WTC11 (cell line): ENCODE measurements around the gene CLMN. TPM values are rescaled to one million over a fixed set of nuclear protein-coding genes. Genes with fewer than 3 reads are reported as not detected.

ENCODE experiments used
- ATAC-seq: fragments of 200-7000 bp; cut with Tn5 transposase; 2 replicates; pipeline ENCODE4 v1.10.0; 2021; ENCODE audit warnings: mild to moderate bottlenecking, moderate library complexity
- CTCF ChIA-PET: fragments of 300-600 bp; sonication (Branson Sonifier 250); formaldehyde crosslinking; loops from one replicate; lab custom pipeline; 2021; ENCODE audit warnings: antibody characterized with exemption; lab: Charles Lee
- POLR2A ChIA-PET: fragments of 350-600 bp; sonication (Branson Sonifier 250); formaldehyde crosslinking; loops from one replicate; lab custom pipeline; 2021; ENCODE audit warnings: antibody characterized with exemption; lab: Charles Lee
- DNase-seq: peaks from one replicate; pipeline ENCODE4 v3.0.0; 2021; ENCODE audit warnings: low spot score
- H3K27ac Mint-ChIP-seq: 2 replicates; pipeline ENCODE4 v1.8.0; 2021; ENCODE audit warnings: mixed read lengths
- H3K27me3 Mint-ChIP-seq: 2 replicates; pipeline ENCODE4 v1.8.0; 2021; ENCODE audit warnings: low read depth, mild to moderate bottlenecking, moderate library complexity, mixed read lengths
- H3K36me3 Mint-ChIP-seq: 2 replicates; pipeline ENCODE4 v1.8.0; 2021; ENCODE audit warnings: mixed read lengths
- H3K4me1 Mint-ChIP-seq: 2 replicates; pipeline ENCODE4 v1.8.0; 2022; ENCODE audit warnings: mixed read lengths
- H3K4me3 Mint-ChIP-seq: 2 replicates; pipeline ENCODE4 v1.8.0; 2021; ENCODE audit warnings: mild to moderate bottlenecking, moderate library complexity, mixed read lengths
- H3K9me3 Mint-ChIP-seq: 2 replicates; pipeline ENCODE4 v1.8.0; 2021; ENCODE audit warnings: mixed read lengths
- ATF2 ChIP-seq: sonication (generic); formaldehyde crosslinking; IDR thresholded peaks from 2 replicates; pipeline ENCODE4 v1.8.1; 2022; ENCODE audit warnings: low read depth, missing genetic modification reagents, borderline replicate concordance
- ELF4 ChIP-seq: sonication (generic); formaldehyde crosslinking; IDR thresholded peaks from 2 replicates; pipeline ENCODE4 v1.8.1; 2022; ENCODE audit warnings: low read depth, mild to moderate bottlenecking, moderate library complexity, missing genetic modification reagents
- ETV6 ChIP-seq: sonication (generic); formaldehyde crosslinking; IDR thresholded peaks from 2 replicates; pipeline ENCODE4 v1.8.1; 2022; ENCODE audit warnings: mild to moderate bottlenecking, missing genetic modification reagents
- FOXJ3 ChIP-seq: sonication (generic); formaldehyde crosslinking; IDR thresholded peaks from 2 replicates; pipeline ENCODE4 v1.9.0; 2021; ENCODE audit warnings: missing genetic modification reagents, mild to moderate bottlenecking, borderline replicate concordance
- FOXK1 ChIP-seq: sonication (generic); formaldehyde crosslinking; IDR thresholded peaks from 2 replicates; pipeline ENCODE4 v1.8.0; 2022; ENCODE audit warnings: mild to moderate bottlenecking, moderate library complexity, missing genetic modification reagents
- GRHL2 ChIP-seq: fragments of 250-450 bp; sonication (Bioruptor Pico); IDR thresholded peaks from 2 replicates; pipeline ENCODE4 v1.8.0; 2022; ENCODE audit warnings: mild to moderate bottlenecking, moderate library complexity; ENCODE audit not compliant: insufficient replicate concordance, severe bottlenecking
- HMGXB4 ChIP-seq: sonication (generic); formaldehyde crosslinking; IDR thresholded peaks from 2 replicates; pipeline ENCODE4 v1.8.1; 2023; ENCODE audit warnings: mild to moderate bottlenecking, moderate library complexity, missing genetic modification reagents
- NFATC4 ChIP-seq: fragments of 250-450 bp; sonication (Bioruptor Pico); IDR thresholded peaks from 2 replicates; pipeline ENCODE4 v1.9.0; 2021; ENCODE audit warnings: mild to moderate bottlenecking
- NR3C1 ChIP-seq: sonication (generic); formaldehyde crosslinking; conservative IDR thresholded peaks from 2 replicates; pipeline ENCODE4 v1.8.1; 2023; ENCODE audit warnings: low read depth, mild to moderate bottlenecking, missing genetic modification reagents
- OVOL2 ChIP-seq: fragments of 250-450 bp; sonication (Bioruptor Pico); IDR thresholded peaks from 2 replicates; pipeline ENCODE4 v1.9.0; 2021; ENCODE audit warnings: mild to moderate bottlenecking, borderline replicate concordance
- SP1 ChIP-seq: sonication (generic); formaldehyde crosslinking; conservative IDR thresholded peaks from 2 replicates; pipeline ENCODE4 v1.8.1; 2022; ENCODE audit warnings: missing genetic modification reagents
- STAT6 ChIP-seq: sonication (generic); formaldehyde crosslinking; conservative IDR thresholded peaks from 2 replicates; pipeline ENCODE4 v1.8.1; 2023; ENCODE audit warnings: mild to moderate bottlenecking, low read depth, missing genetic modification reagents, moderate library complexity
- TCF7 ChIP-seq: sonication (generic); formaldehyde crosslinking; IDR thresholded peaks from 2 replicates; pipeline ENCODE4 v1.8.0; 2022; ENCODE audit warnings: mild to moderate bottlenecking, low read depth, missing genetic modification reagents, moderate library complexity
- TEAD4 ChIP-seq: sonication (generic); formaldehyde crosslinking; IDR thresholded peaks from 2 replicates; pipeline ENCODE4 v1.8.0; 2022; ENCODE audit warnings: mild to moderate bottlenecking, missing genetic modification reagents
- TP53 ChIP-seq: sonication (generic); formaldehyde crosslinking; IDR thresholded peaks from 2 replicates; pipeline ENCODE4 v1.8.1; 2023; ENCODE audit warnings: mild to moderate bottlenecking, missing genetic modification reagents
- USF1 ChIP-seq: sonication (generic); formaldehyde crosslinking; IDR thresholded peaks from 2 replicates; pipeline ENCODE4 v1.8.0; 2022; ENCODE audit warnings: mild to moderate bottlenecking, missing genetic modification reagents
- USF2 ChIP-seq: sonication (generic); formaldehyde crosslinking; IDR thresholded peaks from 2 replicates; pipeline ENCODE4 v1.8.1; 2023; ENCODE audit warnings: mild to moderate bottlenecking, missing genetic modification reagents, moderate library complexity
- ZNF138 ChIP-seq: sonication (generic); formaldehyde crosslinking; conservative IDR thresholded peaks from 2 replicates; pipeline ENCODE4 v1.8.1; 2022; ENCODE audit warnings: mild to moderate bottlenecking, moderate library complexity, missing genetic modification reagents
- ZNF396 ChIP-seq: fragments of 250-450 bp; sonication (Bioruptor Pico); IDR thresholded peaks from 2 replicates; pipeline ENCODE4 v1.8.0; 2021; ENCODE audit warnings: mild to moderate bottlenecking, moderate library complexity, borderline replicate concordance
- total RNA-seq: library from RNA; stranded (reverse); gene quantifications from 3 replicates; pipeline ENCODE4 v1.2.3, GENCODE V29; 2021

The CLMN gene
- total RNA-seq, 1 experiment from 2014 or later, result 12.2 TPM

GRCh38 chr14:95319312-95320077, at the start of gene CLMN (continued):
- TF ChIP-seq OVOL2 (CRISPR knock-in tag) (no peak), TCF7 (CRISPR knock-in tag) (no peak), HMGXB4 (CRISPR knock-in tag) (peak; percentile 39; the same call in 1 of the 2 replicates), FOXJ3 (CRISPR knock-in tag) (no peak), ZNF396 (CRISPR knock-in tag) (no peak), TP53 (CRISPR knock-in tag) (no peak), ELF4 (no peak), ATF2 (CRISPR knock-in tag) (no peak), ETV6 (CRISPR knock-in tag) (no peak), NFATC4 (CRISPR knock-in tag) (no peak), TEAD4 (CRISPR knock-in tag) (no peak), ZNF138 (CRISPR knock-in tag) (no peak), SP1 (CRISPR knock-in tag) (peak; percentile 59; the same call in 1 of the 2 replicates), GRHL2 (no peak)

- DNase-seq, result no peak
- no peak for TF ChIP-seq TEAD4 (CRISPR knock-in tag)
- no peak for TF ChIP-seq STAT6 (CRISPR knock-in tag)
- TF ChIP-seq NR3C1 (CRISPR knock-in tag), result no peak
- no peak for TF ChIP-seq USF2 (CRISPR knock-in tag)
- TF ChIP-seq USF1 (CRISPR knock-in tag), result no peak
- no peak for TF ChIP-seq FOXK1 (CRISPR knock-in tag)
- TF ChIP-seq, all 79 proteins: peak for 0
- H3K4me1 Mint-ChIP-seq, result peaks cover 53% of the 10 kb centered on the region
- H3K36me3 Mint-ChIP-seq, result no peaks in the 10 kb centered on the region
- H3K4me3 Mint-ChIP-seq, result no peak overlapping the region
- no peak for ATAC-seq
- no peak overlapping the region for H3K27ac Mint-ChIP-seq
- peaks cover 4% of the 10 kb centered on the region; the same call in 1 of the 2 replicates for H3K27me3 Mint-ChIP-seq
- ChIA-PET POLR2A (no interaction called here), CTCF (no interaction called here)
- H3K9me3 Mint-ChIP-seq, result no peaks in the 10 kb centered on the region
Observed at GRCh38 chr14:95365401-95365800, 45.7 kb upstream of the CLMN start.
